ENCODE data around the gene KIFAP3. TPM values are rescaled to one million over a fixed set of nuclear protein-coding genes. Genes with fewer than 3 reads are reported as not detected.

The KIFAP3 gene
- total and polyA plus RNA-seq, 2 of the 8 experiments (the other 6 are each of a cell fraction or from before 2014, with no cell fraction given), result 1.3 to 3.2 TPM

DNA sequence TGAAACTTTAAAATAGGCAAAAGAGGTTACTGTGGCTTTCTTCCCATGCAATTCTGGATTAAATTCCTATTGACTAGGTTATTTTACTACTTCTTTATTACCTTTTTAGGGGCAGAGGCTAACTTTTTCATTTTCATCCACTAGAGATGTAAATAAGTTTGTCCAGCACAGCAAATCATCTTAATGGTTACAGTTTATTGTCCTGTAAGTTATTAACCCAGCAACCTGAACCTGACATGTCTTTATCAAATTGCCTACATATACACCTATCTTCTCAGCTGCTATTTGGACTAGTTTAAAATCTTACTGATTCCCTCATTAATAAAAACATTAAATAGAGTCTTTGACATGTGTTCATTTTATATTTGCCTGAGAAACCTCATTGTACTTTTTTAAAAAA is 173.9 kb downstream of the KIFAP3 start:
- H2BK15ac ChIP-seq (ENCODE audit: low read length), result no peak overlapping the region
- no peak overlapping the region for H2BK12ac ChIP-seq (ENCODE audit: low read depth, low read length)
- no peak overlapping the region for H3K4ac ChIP-seq (replicated peaks; ENCODE audit: insufficient read length, low read depth, low read length)
- no peak overlapping the region for H3K27ac ChIP-seq (ENCODE audit: low read depth, low read length)
- no peaks in the 10 kb centered on the region for H3K4me1 ChIP-seq (replicated peaks in 1 of 4; ENCODE audit: control insufficient read depth in 3 of 4, insufficient read depth in 4 of 4, low read length in 3 of 4)
- H3K36me3 ChIP-seq (ENCODE audit: control insufficient read depth in 2 of 4, insufficient read depth in 4 of 4, low read length in 3 of 4), result no peaks in the 10 kb centered on the region
- POLR2A ChIA-PET (ENCODE audit: partially characterized antibody), result no interaction called here
- no peak overlapping the region for H3K4me2 ChIP-seq (ENCODE audit: insufficient read depth in 1 of 2, low read depth in 2 of 2, low read length in 2 of 2)
- no peak overlapping the region for H4K8ac ChIP-seq (ENCODE audit: extremely low read depth, insufficient read depth, low read length)
- H3K23me2 ChIP-seq (ENCODE audit: low read depth, low read length), result no peaks in the 10 kb centered on the region
- H2BK5ac ChIP-seq (ENCODE audit: low read depth, low read length), result no peak overlapping the region
- no peak overlapping the region for H2AK5ac ChIP-seq (ENCODE audit: low read depth, low read length)
- H3K9me3 ChIP-seq (ENCODE audit: insufficient read depth in 2 of 2, low read depth in 1 of 2, low read length in 1 of 2), result no peaks in the 10 kb centered on the region
- H3K56ac ChIP-seq (replicated peaks; ENCODE audit: insufficient read length, low read depth, low read length), result no peak overlapping the region
- FAIRE-seq (no peak), DNase-seq (ENCODE audit: low read depth in 1 of 2, low spot score in 2 of 2) (no peak)
- H4K5ac ChIP-seq (ENCODE audit: insufficient read length, low read depth, low read length), result no peak overlapping the region
- no peak overlapping the region for H4K91ac ChIP-seq (replicated peaks; ENCODE audit: insufficient read length, low read length)
- no peak overlapping the region for H2BK120ac ChIP-seq (replicated peaks; ENCODE audit: low read depth, low read length)
- no peak overlapping the region for H3K23ac ChIP-seq (ENCODE audit: insufficient read length)
- H2AFZ ChIP-seq (ENCODE audit: low read length), result no peak overlapping the region
- H3K4me3 ChIP-seq (ENCODE audit: extremely low read depth in 1 of 4, insufficient read depth in 2 of 4, low read depth in 3 of 4, low read length in 4 of 4), result no peak overlapping the region
- no peak overlapping the region for H3K18ac ChIP-seq (ENCODE audit: extremely low read depth, low read length)
- no peak overlapping the region for H3K9ac ChIP-seq (replicated peaks in 1 of 4; ENCODE audit: extremely low read depth in 1 of 4, low read depth in 3 of 4, low read length in 3 of 4)
- CTCF ChIA-PET (ENCODE audit: partially characterized antibody), result no interaction called here
- no peak overlapping the region for H2BK20ac ChIP-seq (ENCODE audit: low read length)
- H3K79me2 ChIP-seq (ENCODE audit: control insufficient read depth in 1 of 2, insufficient read depth in 2 of 2, low read length in 2 of 2), result no peaks in the 10 kb centered on the region
- no peaks in the 10 kb centered on the region for H3K79me1 ChIP-seq (ENCODE audit: low read depth, low read length)
- H4K20me1 ChIP-seq (replicated peaks in 1 of 2; ENCODE audit: control insufficient read depth in 1 of 2, insufficient read depth in 2 of 2, low read length in 2 of 2), result no peaks in the 10 kb centered on the region
- H3K14ac ChIP-seq (ENCODE audit: insufficient read length), result no peak overlapping the region
- no peaks in the 10 kb centered on the region for H3K27me3 ChIP-seq (replicated peaks in 1 of 4; ENCODE audit: control insufficient read depth in 3 of 4, extremely low read depth in 1 of 4, insufficient read depth in 3 of 4, low read length in 3 of 4)
- TF ChIP-seq MAX (IDR thresholded peaks at IDR 0.05), result no peak
- no peak for TF ChIP-seq HDAC2 (IDR thresholded peaks at IDR 0.05; ENCODE audit: borderline replicate concordance in 1 of 2, low read depth in 2 of 2, low read length in 2 of 2)
- no peak for TF ChIP-seq MAFK (IDR thresholded peaks at IDR 0.05; ENCODE audit: low read depth, low read length)
- no peak for TF ChIP-seq SIX5 (IDR thresholded peaks at IDR 0.05; ENCODE audit: low read depth, low read length)
- TF ChIP-seq TAF7 (optimal IDR thresholded peaks at IDR 0.05; ENCODE audit: borderline replicate concordance, low read depth, low read length), result no peak
- no peak for TF ChIP-seq SP1 (IDR thresholded peaks at IDR 0.05; ENCODE audit: low read depth, low read length)
- no peak for TF ChIP-seq JUND (IDR thresholded peaks at IDR 0.05; ENCODE audit: low read length)
- TF ChIP-seq USF2 (IDR thresholded peaks at IDR 0.05; ENCODE audit: low read length), result no peak
- no peak for TF ChIP-seq CEBPB (IDR thresholded peaks at IDR 0.05; ENCODE audit: low read depth, low read length)
- TF ChIP-seq CBX8 (IDR thresholded peaks at IDR 0.05; ENCODE audit: borderline replicate concordance, low read depth, low read length), result no peak
- no peak for TF ChIP-seq EGR1 (IDR thresholded peaks at IDR 0.05; ENCODE audit: borderline replicate concordance, low read depth, low read length)
- TF ChIP-seq RAD21 (IDR thresholded peaks at IDR 0.05 in 1 of 2, conservative IDR thresholded peaks at IDR 0.05 in 1 of 2; ENCODE audit: low read depth in 2 of 2, low read length in 2 of 2), result no peak
- no peak for TF ChIP-seq POLR2A (IDR thresholded peaks at IDR 0.05; ENCODE audit: control extremely low read depth in 1 of 2, low read depth in 2 of 2, low read length in 2 of 2)
- TF ChIP-seq BRCA1 (IDR thresholded peaks at IDR 0.05; ENCODE audit: low read depth, low read length), result no peak
- no peak for TF ChIP-seq NRF1 (IDR thresholded peaks at IDR 0.05; ENCODE audit: low read depth, low read length)

Measured in H1 (cell line).